GM18505 (cell line): Measurements from ENCODE around the gene ABCF3.

Experiments used
- ATAC-seq: cut with Tn5 transposase; IDR thresholded peaks from one replicate; pipeline ENCODE4 v1.9.1; 2021; ENCODE audit not compliant: unreplicated experiment
- POLR2A ChIP-seq: IDR thresholded peaks from 4 replicates; pipeline ENCODE4 v1.6.1; 2011; ENCODE audit warnings: borderline replicate concordance; ENCODE audit not compliant: insufficient read depth, insufficient read length; ENCODE audit errors: extremely low read depth

Gene ABCF3

GRCh38 chr3:184229394-184230080 lies 43.5 kb downstream of the ABCF3 start, which contains the start of gene VWA5B2:
VWA5B2 (plus strand) TSS chr3:184229585; CDS start chr3:184230529, 944 bp downstream.
- ATAC-seq: peak; percentile 74
- no peak for TF ChIP-seq POLR2A

- ATAC-seq: no peak
- no peak for TF ChIP-seq POLR2A
Observed at GRCh38 chr3:184230081-184230602, 44.1 kb downstream of the ABCF3 start.

GRCh38 chr3:184230603-184231528 lies 44.9 kb downstream of the ABCF3 start:
- ATAC-seq: no peak
- no peak for TF ChIP-seq POLR2A

DNA sequence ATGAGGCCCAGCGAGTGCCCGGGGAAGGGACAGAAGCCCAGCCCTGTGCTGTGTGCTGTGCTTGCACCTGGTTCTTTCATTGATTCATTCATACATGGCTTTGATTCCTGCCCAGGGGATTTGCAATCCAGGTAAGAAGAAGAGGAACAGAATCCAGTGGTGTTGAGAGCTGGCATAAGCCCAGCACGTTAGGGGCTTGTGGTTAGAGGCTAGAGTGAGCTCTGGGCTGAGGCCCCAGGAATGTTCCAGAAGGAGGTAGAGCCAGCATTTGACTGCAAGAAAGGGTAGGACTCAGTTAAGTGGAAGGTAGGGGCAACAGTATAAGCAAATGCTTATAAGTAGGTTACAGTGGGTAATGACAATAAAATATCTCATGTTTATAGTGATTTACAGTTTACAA lies 45.7 kb downstream of the ABCF3 start:
- no peak for TF ChIP-seq POLR2A
- ATAC-seq: no peak

- no peak for TF ChIP-seq POLR2A
Observed at GRCh38 chr3:184233127-184233843, 47.3 kb downstream of the ABCF3 start.

DNA sequence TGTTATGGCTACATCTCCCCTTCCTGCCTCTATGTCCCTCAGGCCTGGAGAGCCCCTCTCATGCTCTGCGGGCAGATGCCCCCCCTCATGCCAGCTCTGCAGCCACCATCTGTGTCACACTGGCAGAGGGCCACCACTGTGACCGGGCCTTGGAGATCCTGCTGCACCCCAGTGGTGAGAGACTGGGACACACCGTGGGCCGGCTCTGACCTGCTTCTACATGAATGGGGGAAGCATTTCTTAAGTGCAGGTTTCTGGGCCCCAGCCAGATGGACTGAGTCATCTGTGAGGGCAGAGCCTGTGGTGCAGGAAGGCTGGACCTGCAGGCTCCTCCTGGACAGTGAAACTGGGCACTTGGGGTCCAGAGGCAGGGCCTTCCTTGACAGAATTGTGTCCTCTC lies 48.2 kb downstream of the ABCF3 start:
- ATAC-seq: no peak
- no peak for TF ChIP-seq POLR2A

More at GRCh38 chr3:184233127-184233843, 47.3 kb downstream of the ABCF3 start:
- no peak for ATAC-seq

- ATAC-seq: no peak
- TF ChIP-seq POLR2A: no peak
Observed at GRCh38 chr3:184234671-184235380, 48.8 kb downstream of the ABCF3 start.

DNA sequence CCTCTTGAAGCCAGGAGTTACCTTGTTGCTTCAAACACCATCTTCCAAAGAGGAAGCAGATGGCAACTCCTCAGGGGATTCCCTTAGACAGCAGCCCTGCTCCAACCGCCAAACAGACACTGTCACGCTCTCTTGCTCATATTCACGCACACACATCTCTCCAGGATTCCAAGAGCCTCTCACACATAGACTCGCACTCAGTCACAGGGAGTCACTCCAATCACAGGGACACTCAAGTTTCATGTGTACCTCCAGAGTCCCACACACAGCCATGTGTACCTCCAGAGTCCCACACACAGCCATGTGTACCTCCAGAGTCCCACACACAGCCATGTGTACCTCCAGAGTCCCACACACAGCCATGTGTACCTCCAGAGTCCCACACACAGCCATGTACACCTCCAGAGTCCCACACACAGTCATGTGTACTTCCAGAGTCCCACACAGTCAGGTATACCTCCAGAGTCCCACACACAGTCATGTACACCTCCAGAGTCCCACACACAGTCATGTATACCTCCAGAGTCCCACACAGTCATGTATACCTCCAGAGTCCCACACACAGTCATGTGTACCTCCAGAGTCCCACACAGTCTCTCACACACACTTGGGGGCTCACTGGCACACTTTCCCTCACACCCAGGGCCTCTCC lies 49.5 kb downstream of the ABCF3 start:
- TF ChIP-seq POLR2A: no peak
- ATAC-seq: no peak

GRCh38 chr3:184236033-184236410 lies 50.0 kb downstream of the ABCF3 start:
- no peak for ATAC-seq

DNA sequence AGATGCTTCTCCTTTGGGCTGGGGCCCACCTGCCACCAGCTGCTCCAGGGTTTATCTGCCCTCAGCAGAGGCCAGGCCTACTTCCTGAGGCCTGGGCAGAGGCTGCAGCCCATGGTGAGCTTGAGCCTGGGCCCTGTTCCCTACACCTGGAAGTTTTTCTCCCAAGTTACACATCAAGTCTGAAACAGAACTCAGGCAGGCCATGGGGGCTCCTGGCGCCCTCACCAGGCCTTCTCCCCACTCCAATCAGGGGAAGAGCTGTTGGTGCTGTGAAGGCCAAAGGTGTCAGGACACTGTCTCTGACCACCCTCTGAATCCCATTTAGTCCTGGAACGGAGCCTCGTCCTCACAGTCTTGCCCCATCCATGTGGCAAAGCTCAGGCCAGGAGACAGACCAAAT lies 50.6 kb downstream of the ABCF3 start:
- ATAC-seq: no peak
- no peak for TF ChIP-seq POLR2A

More at GRCh38 chr3:184236033-184236410, 50.0 kb downstream of the ABCF3 start:
- TF ChIP-seq POLR2A: no peak

- TF ChIP-seq POLR2A: no peak
- ATAC-seq: no peak
Observed at GRCh38 chr3:184237211-184237610, 51.2 kb downstream of the ABCF3 start.

- no peak for TF ChIP-seq POLR2A
- ATAC-seq: no peak
Observed at GRCh38 chr3:184237807-184238206, 51.8 kb downstream of the ABCF3 start.

DNA sequence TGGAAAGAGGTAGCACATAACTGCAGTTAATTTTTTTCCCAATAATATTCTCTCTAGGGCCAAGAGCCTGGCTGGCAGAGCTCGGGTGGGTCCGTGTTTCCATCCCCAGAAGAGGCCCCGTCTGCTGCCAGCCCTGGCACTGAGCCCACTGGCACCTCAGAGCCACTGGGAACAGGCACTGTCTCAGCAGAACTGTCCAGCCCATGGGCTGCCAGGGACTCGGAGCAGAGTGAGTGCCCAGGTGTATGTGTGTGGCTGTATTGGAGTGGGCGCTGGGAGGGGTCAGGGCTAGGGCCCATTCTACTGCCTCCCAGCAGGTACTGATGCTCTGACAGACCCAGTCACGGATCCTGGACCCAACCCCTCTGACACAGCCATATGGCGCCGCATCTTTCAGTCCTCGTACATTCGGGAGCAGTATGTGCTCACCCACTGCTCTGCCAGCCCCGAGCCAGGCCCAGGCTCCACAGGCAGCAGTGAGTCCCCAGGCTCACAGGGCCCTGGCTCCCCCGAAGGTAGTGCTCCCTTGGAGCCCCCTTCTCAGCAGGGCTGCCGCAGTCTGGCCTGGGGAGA lies 52.3 kb downstream of the ABCF3 start:
- TF ChIP-seq POLR2A: no peak
- no peak for ATAC-seq
